LNCaP clone FGC (cell line): Measurements from ENCODE around the gene ENPEP.

ENCODE experiments used
- DNase-seq: peaks from one replicate; pipeline ENCODE4 v3.0.0-alpha.2; 2011; ENCODE audit warnings: low read depth
- H3K4me3 ChIP-seq: 2 replicates; pipeline ENCODE4 v1.5.1; 2011; ENCODE audit warnings: mild to moderate bottlenecking, low read depth, low read length, control low read depth
- CTCF ChIP-seq: IDR thresholded peaks from 2 replicates; pipeline ENCODE4 v1.5.1; 2012; ENCODE audit warnings: mild to moderate bottlenecking; ENCODE audit not compliant: control insufficient read depth, insufficient read depth; ENCODE audit errors: extremely low read depth

The ENPEP gene

GRCh38 chr4:110605077-110605476 is 129.1 kb downstream of the ENPEP start:
- DNase-seq, result no peak
- TF ChIP-seq CTCF, result no peak
- no peak overlapping the region for H3K4me3 ChIP-seq

- no peak for DNase-seq
- H3K4me3 ChIP-seq, result no peak overlapping the region
- TF ChIP-seq CTCF, result no peak
These were observed 133.2 kb downstream of the ENPEP start for GRCh38 chr4:110609044-110609750.

GRCh38 chr4:110610620-110610939 is 134.6 kb downstream of the ENPEP start:
- DNase-seq, result no peak
- TF ChIP-seq CTCF, result no peak
- no peak overlapping the region for H3K4me3 ChIP-seq

- TF ChIP-seq CTCF, result no peak
- DNase-seq, result no peak
- H3K4me3 ChIP-seq, result no peak overlapping the region
These were observed 135.2 kb downstream of the ENPEP start for GRCh38 chr4:110610940-110611831.

GRCh38 chr4:110611968-110612447 is 136.1 kb downstream of the ENPEP start:
- no peak for DNase-seq
- TF ChIP-seq CTCF, result no peak
- H3K4me3 ChIP-seq, result no peak overlapping the region

GRCh38 chr4:110612631-110613269 is 136.8 kb downstream of the ENPEP start:
- DNase-seq, result no peak
- H3K4me3 ChIP-seq, result no peak overlapping the region
- TF ChIP-seq CTCF, result no peak
